Measurements from ENCODE around the gene DCLK3. TPM values are rescaled to one million over a fixed set of nuclear protein-coding genes. Genes with fewer than 3 reads are reported as not detected.

The DCLK3 gene
- total and polyA plus RNA-seq, 10 of the 15 experiments (the other 5 are each of a cell fraction or from before 2014, with no cell fraction given) = not detected

GRCh38 chr3:36689560-36689959, 74.8 kb downstream of the DCLK3 start (continued):
- TF ChIP-seq STAT1 (conservative IDR thresholded peaks at IDR 0.05) = no peak
- no peak for TF ChIP-seq BCL11A (IDR thresholded peaks at IDR 0.05; ENCODE audit: low read depth, low read length)
- no peak for TF ChIP-seq LARP7 (IDR thresholded peaks at IDR 0.05)
- no peak for TF ChIP-seq MXI1 (IDR thresholded peaks at IDR 0.05; ENCODE audit: low read depth, low read length)
- TF ChIP-seq TBL1XR1 (IDR thresholded peaks at IDR 0.05; ENCODE audit: low read depth, low read length) = no peak

GRCh38 chr3:36688815-36689214, 75.5 kb downstream of the DCLK3 start:
- WGBS (ENCODE audit: insufficient coverage, insufficient replicate concordance, low lambda C conversion rate, missing lambda C conversion rate) = 0% methylated on average over 2 of the region's 2 CpGs
- in situ Hi-C loops (cut with MboI) (no loop called here), intact Hi-C loops (cut with micrococcal nuclease; ENCODE audit: unreplicated experiment) (no loop called here)
- H3K4me1 ChIP-seq (ENCODE audit: control insufficient read depth, insufficient read depth, low read length) = no peaks in the 10 kb centered on the region
- TF ChIP-seq EP300 (IDR thresholded peaks at IDR 0.05; ENCODE audit: borderline replicate concordance in 1 of 2, control insufficient read depth in 1 of 2, low read depth in 2 of 2, low read length in 2 of 2) (no peak), PBX3 (IDR thresholded peaks at IDR 0.05; ENCODE audit: insufficient replicate concordance, low read depth, low read length) (no peak), WRNIP1 (IDR thresholded peaks at IDR 0.05; ENCODE audit: borderline replicate concordance, low read depth, low read length) (no peak)
- no peaks in the 10 kb centered on the region for H4K20me1 ChIP-seq (ENCODE audit: control insufficient read depth, insufficient read depth)
- ChIA-PET POLR2A (no interaction called here), SMC1A (ENCODE audit: uncharacterized antibody, unreplicated experiment) (no interaction called here), RAD21 (ENCODE audit: unreplicated experiment) (no interaction called here), CTCF (no interaction called here)
- no peak overlapping the region for H3K27ac ChIP-seq (ENCODE audit: control insufficient read depth, insufficient read depth)
- no peak overlapping the region for H3K9ac ChIP-seq (ENCODE audit: control insufficient read depth, insufficient read depth, low read length)
- DNase-seq (ENCODE audit: low read depth, low spot score) (no peak), FAIRE-seq (no peak), ATAC-seq (no peak)
- H3K4me3 ChIP-seq = no peak overlapping the region
- no TSS peak for BruUV-seq (replicated peaks)
- H3K4me2 ChIP-seq (ENCODE audit: control insufficient read depth, insufficient read depth) = no peak overlapping the region
- H3K9me3 ChIP-seq (replicated peaks; ENCODE audit: control insufficient read depth, insufficient read depth, low read length) = peaks cover 2% of the 10 kb centered on the region; the same call in 1 of the 3 replicates
- H3K27me3 ChIP-seq (replicated peaks in 1 of 2; ENCODE audit: control insufficient read depth in 2 of 2, insufficient read depth in 2 of 2, low read length in 1 of 2) = no peaks in the 10 kb centered on the region
- H3K79me2 ChIP-seq (ENCODE audit: control insufficient read depth, insufficient read depth, low read length) = no peaks in the 10 kb centered on the region
- H3K36me3 ChIP-seq (ENCODE audit: control insufficient read depth in 2 of 2, insufficient read depth in 2 of 2, low read length in 1 of 2) = no peaks in the 10 kb centered on the region
- H2AFZ ChIP-seq (ENCODE audit: control insufficient read depth, low read depth, low read length) = no peak overlapping the region
